KMS-11 (cell line): ENCODE results near the gene CD3E.

Experiments used
- H2AFZ ChIP-seq: fragments of 200-600 bp; sonication (generic); 2 replicates; pipeline ENCODE4 v1.6.1; 2016; ENCODE audit warnings: antibody characterized with exemption, mixed run types, low read depth
- H3K27ac ChIP-seq: fragments of 200-600 bp; sonication (generic); 2 replicates; pipeline ENCODE4 v1.6.1; 2016; ENCODE audit warnings: mild to moderate bottlenecking, mixed run types
- H3K27me3 ChIP-seq: fragments of 200-600 bp; sonication (generic); 2 replicates; pipeline ENCODE4 v1.6.1; 2017; ENCODE audit warnings: mild to moderate bottlenecking, low read depth, mixed run types, moderate library complexity; ENCODE audit not compliant: insufficient read depth
- H3K36me3 ChIP-seq: fragments of 200-600 bp; sonication (generic); 2 replicates; pipeline ENCODE4 v1.6.1; 2017; ENCODE audit warnings: mild to moderate bottlenecking, mixed run types; ENCODE audit not compliant: insufficient read depth
- H3K4me1 ChIP-seq: fragments of 200-600 bp; sonication (generic); 2 replicates; pipeline ENCODE4 v1.6.1; 2016; ENCODE audit warnings: mild to moderate bottlenecking, low read depth, mixed run types; ENCODE audit not compliant: poor library complexity, severe bottlenecking
- H3K4me2 ChIP-seq: fragments of 200-600 bp; sonication (generic); 2 replicates; pipeline ENCODE4 v1.7.0; 2016; ENCODE audit warnings: mild to moderate bottlenecking, mixed run types
- H3K4me3 ChIP-seq: fragments of 200-600 bp; sonication (generic); IDR thresholded peaks from 2 replicates; pipeline ENCODE4 v1.6.1; 2017; ENCODE audit warnings: low read depth, low read length, mixed read lengths; ENCODE audit not compliant: insufficient read depth
- H3K79me2 ChIP-seq: fragments of 200-600 bp; sonication (generic); 2 replicates; pipeline ENCODE4 v1.6.1; 2016; ENCODE audit warnings: low read depth, mixed run types; ENCODE audit not compliant: insufficient read depth
- H3K9ac ChIP-seq: fragments of 200-600 bp; sonication (generic); 2 replicates; pipeline ENCODE4 v1.6.1; 2016; ENCODE audit warnings: mild to moderate bottlenecking, mixed run types
- H4K20me1 ChIP-seq: fragments of 200-600 bp; sonication (generic); 2 replicates; pipeline ENCODE4 v1.6.1; 2016; ENCODE audit warnings: mild to moderate bottlenecking, mixed run types; ENCODE audit not compliant: insufficient read depth
- TF ChIP-seq, protein P1 (sequence below): fragments of 200-600 bp; sonication (generic); conservative IDR thresholded peaks from 2 replicates; pipeline ENCODE4 v1.6.1; 2017; ENCODE audit warnings: low read depth, mild to moderate bottlenecking, antibody characterized with exemption, low read length, moderate library complexity, mixed read lengths

Gene CD3E

DNA sequence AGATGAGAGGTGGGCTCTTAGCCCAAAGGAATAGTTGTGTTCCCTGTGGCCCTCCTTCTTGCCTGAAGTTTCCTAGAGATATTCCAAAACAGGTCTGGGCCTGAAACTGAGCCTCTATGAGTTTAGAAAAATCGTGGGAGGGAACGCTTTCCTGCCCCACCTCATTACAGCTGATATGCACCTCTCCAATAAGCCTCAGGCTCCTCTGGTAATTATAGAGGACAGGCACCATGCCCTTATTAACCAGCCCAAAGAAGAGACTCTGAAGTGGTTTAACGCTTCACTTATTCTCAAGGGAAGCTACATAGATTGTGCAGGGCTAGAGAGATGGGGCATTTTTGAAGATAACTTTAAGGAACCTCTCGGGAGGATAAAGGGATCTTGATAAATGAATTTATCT is 37.0 kb upstream of the CD3E start:
- H3K36me3 ChIP-seq: no peaks in the 10 kb centered on the region
- H3K4me2 ChIP-seq: no peak overlapping the region
- H3K9ac ChIP-seq: no peak overlapping the region
- H3K4me3 ChIP-seq: no peak overlapping the region
- no peak overlapping the region for H2AFZ ChIP-seq
- no peak overlapping the region for H3K27ac ChIP-seq
- no peaks in the 10 kb centered on the region for H4K20me1 ChIP-seq
- no peaks in the 10 kb centered on the region for H3K79me2 ChIP-seq
- H3K27me3 ChIP-seq: no peaks in the 10 kb centered on the region
- no peaks in the 10 kb centered on the region for H3K4me1 ChIP-seq
- TF ChIP-seq, protein P1, sequence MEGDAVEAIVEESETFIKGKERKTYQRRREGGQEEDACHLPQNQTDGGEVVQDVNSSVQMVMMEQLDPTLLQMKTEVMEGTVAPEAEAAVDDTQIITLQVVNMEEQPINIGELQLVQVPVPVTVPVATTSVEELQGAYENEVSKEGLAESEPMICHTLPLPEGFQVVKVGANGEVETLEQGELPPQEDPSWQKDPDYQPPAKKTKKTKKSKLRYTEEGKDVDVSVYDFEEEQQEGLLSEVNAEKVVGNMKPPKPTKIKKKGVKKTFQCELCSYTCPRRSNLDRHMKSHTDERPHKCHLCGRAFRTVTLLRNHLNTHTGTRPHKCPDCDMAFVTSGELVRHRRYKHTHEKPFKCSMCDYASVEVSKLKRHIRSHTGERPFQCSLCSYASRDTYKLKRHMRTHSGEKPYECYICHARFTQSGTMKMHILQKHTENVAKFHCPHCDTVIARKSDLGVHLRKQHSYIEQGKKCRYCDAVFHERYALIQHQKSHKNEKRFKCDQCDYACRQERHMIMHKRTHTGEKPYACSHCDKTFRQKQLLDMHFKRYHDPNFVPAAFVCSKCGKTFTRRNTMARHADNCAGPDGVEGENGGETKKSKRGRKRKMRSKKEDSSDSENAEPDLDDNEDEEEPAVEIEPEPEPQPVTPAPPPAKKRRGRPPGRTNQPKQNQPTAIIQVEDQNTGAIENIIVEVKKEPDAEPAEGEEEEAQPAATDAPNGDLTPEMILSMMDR: no peak

DNA sequence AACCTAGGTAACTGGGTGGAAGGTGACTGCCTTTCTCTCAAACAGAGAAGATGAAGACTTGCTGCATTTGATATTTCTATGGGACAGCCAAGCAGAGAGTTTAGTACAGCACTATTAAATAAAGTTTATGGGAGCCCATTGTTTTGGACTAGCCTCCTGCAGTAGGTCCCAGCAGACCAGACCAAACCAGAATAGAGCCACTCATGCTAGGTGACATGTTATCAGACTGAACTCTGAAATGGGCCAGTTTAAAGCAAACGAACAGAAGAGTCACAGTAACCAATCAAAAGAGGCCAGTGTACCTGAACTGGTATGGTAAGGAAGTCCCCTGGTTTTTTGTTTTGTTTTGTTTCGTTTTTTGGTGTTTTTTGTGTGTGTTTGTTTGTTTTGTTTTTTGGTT is 32.5 kb upstream of the CD3E start:
- TF ChIP-seq, protein P1: no peak
- Histone ChIP-seq H3K9ac (no peak overlapping the region), H3K27me3 (no peaks in the 10 kb centered on the region), H2AFZ (no peak overlapping the region), H3K27ac (no peak overlapping the region), H3K4me1 (no peaks in the 10 kb centered on the region), H3K4me2 (no peak overlapping the region), H3K4me3 (no peak overlapping the region), H4K20me1 (no peaks in the 10 kb centered on the region), H3K79me2 (no peaks in the 10 kb centered on the region), H3K36me3 (no peaks in the 10 kb centered on the region)

DNA sequence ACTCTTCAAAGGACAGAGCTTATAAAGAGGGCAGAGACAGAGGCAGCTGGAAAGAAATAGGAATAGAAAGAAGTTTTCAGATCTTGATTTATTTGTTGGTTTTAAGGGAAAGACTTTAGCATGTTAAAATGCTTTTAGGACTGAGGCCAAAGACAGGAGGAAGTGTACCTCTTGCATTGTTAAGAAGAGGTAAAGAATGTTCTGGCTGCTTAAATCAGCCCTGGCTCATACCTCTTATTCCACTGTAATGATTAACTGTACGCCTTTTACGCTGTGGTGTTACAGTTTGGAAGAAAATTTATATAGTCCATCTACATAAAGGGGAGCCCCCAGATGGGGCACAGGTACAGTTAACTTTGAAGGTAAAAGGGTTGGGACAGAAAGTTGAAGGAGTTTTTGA is 30.3 kb upstream of the CD3E start:
- H3K36me3 ChIP-seq: no peaks in the 10 kb centered on the region
- TF ChIP-seq, protein P1: no peak
- H3K4me1 ChIP-seq: no peaks in the 10 kb centered on the region
- H3K4me3 ChIP-seq: no peak overlapping the region
- no peaks in the 10 kb centered on the region for H3K27me3 ChIP-seq
- no peak overlapping the region for H2AFZ ChIP-seq
- H3K27ac ChIP-seq: no peak overlapping the region
- H3K4me2 ChIP-seq: no peak overlapping the region
- H3K79me2 ChIP-seq: no peaks in the 10 kb centered on the region
- H3K9ac ChIP-seq: no peak overlapping the region
- H4K20me1 ChIP-seq: no peaks in the 10 kb centered on the region

DNA sequence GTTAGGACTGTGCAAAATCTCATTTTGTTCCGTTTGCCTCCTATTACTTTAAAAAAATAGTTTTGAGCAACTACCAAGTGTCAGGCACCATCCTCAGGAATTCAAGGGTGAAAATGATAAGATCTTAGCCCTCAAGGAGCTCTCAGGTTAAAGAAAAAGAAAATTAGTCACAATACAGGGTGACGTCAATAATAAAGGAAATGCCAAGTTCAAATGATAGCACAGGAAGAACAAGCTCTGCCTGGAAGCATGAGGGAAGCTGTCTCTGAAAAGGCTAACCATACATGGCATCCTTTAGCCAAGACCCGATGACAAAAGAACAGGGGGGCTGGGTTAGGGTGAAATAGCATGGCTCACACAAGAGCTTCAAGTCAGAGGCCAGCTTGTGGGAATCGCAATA is 29.4 kb upstream of the CD3E start:
- Histone ChIP-seq H3K4me2 (no peak overlapping the region), H3K36me3 (no peaks in the 10 kb centered on the region), H3K79me2 (no peaks in the 10 kb centered on the region), H3K27ac (no peak overlapping the region), H4K20me1 (no peaks in the 10 kb centered on the region), H3K4me1 (no peaks in the 10 kb centered on the region), H3K4me3 (no peak overlapping the region), H3K9ac (no peak overlapping the region), H2AFZ (no peak overlapping the region), H3K27me3 (no peaks in the 10 kb centered on the region)
- TF ChIP-seq, protein P1: no peak

DNA sequence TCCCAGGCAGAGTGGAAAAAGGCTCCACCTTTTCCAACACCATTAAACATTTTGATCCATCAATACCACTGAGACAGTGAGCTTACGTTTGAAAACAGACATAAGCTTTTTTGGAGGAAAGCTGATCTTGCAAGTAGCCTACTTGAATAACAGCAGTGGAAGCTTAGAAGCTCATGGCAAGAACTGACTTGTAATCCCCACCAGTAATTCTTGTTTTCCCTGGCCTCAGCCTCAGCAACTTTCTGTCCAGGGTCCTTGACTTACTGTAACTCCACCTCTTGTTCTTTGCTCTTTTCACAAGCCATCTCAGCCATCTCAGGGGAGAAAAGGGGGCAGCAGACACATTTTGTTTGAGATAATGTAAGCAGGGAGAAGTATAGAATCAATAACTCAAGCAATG is 28.1 kb upstream of the CD3E start:
- no peak overlapping the region for H3K4me3 ChIP-seq
- H3K4me1 ChIP-seq: peaks cover 12% of the 10 kb centered on the region
- H3K27me3 ChIP-seq: no peaks in the 10 kb centered on the region
- no peak overlapping the region for H2AFZ ChIP-seq
- H3K79me2 ChIP-seq: no peaks in the 10 kb centered on the region
- H3K36me3 ChIP-seq: no peaks in the 10 kb centered on the region
- H3K27ac ChIP-seq: no peak overlapping the region
- no peak overlapping the region for H3K9ac ChIP-seq
- H4K20me1 ChIP-seq: no peaks in the 10 kb centered on the region
- TF ChIP-seq, protein P1: no peak
- H3K4me2 ChIP-seq: no peak overlapping the region
